HuH-7 (cell line): ENCODE results near the gene TELO2.

Experiments used
- DNase-seq: peaks from one replicate; pipeline ENCODE4 v3.0.0; 2011; ENCODE audit warnings: low spot score

Gene TELO2

DNA sequence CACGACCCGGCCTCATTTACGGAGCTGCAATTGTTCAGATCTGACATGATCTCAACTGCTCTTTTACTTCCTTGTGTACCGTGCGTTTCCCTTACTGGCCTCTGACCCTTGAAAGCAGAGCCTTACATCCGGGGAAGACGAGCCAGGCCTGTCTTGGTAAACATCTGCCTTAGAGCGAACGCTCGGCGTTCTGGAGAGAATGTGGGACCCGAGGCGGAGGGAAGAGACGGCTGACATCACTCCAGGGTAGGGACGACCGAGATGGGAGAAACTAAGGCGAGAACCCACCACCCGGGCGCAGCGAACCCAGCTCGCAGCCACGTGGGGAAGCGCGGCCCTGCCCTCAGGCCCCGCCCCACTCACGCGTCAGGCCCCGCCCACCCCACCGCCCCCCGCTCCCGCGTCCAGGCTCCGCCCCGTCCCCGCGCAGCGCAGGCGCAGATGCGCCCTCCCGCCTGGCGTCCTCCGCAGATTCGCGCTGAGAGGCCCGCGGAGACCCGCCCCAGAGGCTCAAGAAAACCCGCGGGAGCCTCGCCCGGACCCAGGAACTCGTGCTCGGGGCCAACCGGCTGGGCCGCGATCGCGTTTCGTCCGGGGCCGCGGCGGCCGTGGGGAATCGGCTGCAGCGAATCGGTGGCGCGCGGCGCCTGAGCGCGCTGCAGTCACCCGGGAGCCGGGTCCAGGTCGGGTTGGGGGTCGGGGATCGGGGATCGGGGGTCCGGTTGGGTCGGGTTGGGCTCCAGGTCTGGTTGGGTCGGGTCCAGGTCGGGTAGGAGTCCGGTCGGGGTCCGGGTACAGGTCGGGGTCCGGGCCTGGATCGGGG lies at the start of gene TELO2:
Gene TELO2, plus strand, starts transcription at position 438 of the 823 bp plus-strand sequence. CDS start 922 bp downstream, outside the sequence.
- peak; percentile 83 for DNase-seq

DNA sequence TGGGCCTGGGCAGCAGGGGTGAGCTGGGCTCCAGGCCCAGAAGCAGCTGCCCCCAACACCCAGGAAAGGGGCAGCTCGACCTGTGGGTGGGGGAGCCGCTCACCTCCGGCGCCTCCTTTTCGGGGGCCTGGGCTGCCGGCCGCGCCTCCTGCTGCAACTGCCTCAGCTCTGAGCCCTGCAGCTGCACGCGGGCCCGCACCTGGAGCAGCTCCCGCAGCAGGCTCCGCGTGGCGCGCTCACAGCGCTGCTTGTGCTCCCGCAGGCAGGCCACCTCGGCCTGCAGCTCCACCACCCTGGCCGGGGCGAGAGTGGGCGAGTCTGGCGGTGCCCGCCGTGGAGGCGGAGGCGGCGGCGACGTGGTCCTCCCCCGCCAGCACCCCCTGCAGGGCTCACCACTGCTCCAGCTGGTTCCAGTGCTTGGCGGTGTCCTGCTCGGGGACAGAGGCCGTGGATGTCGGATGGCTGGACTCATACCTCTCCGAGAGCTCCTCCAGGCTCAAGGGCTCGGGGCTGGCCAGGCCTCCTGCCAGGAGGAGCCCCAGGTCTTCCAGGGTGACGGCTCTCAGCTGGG lies 49.7 kb upstream of the TELO2 start:
- DNase-seq, result no peak

DNA sequence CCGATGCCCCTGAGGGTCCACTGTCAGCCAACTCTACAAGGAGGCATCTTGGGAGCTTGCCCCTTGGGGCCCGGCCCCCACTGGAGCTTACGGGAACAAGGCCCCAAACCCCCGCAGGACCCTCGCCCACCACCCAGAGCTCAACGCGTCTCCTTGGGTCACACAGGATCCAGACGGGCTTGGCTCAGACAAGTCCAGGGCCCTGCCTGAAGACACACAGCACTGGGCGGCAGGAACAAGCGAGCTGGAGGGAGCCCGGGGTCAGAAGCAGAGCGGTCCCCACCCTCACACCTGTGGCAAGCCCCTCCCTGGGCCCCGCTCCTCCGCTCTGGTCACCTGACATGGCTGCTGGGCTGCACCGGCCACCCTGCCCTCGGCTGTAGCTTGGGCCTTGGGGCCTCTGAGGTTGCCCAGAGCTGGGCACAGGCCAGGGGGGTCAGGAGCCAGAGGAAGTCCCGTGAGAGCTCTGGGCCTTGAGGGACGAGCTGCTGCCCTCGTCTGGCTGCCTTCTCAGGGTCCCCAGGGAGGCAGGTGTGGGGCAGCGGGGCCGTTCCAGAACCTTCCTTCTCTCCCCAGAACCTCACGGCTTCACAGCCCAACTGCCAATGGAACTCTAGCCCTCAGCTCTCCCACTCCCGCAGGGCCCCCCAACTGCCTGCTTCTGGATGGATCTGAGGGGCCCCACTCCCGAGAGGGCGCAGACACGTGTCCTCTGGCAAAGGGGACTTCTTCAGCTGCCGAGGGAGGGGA lies 49.0 kb upstream of the TELO2 start, which contains the start of gene CCDC154:
Gene CCDC154, minus strand, starts transcription at position 577 of the 750 bp plus-strand sequence. Its CDS starts 234 bp downstream, at position 343.
- no peak for DNase-seq

DNA sequence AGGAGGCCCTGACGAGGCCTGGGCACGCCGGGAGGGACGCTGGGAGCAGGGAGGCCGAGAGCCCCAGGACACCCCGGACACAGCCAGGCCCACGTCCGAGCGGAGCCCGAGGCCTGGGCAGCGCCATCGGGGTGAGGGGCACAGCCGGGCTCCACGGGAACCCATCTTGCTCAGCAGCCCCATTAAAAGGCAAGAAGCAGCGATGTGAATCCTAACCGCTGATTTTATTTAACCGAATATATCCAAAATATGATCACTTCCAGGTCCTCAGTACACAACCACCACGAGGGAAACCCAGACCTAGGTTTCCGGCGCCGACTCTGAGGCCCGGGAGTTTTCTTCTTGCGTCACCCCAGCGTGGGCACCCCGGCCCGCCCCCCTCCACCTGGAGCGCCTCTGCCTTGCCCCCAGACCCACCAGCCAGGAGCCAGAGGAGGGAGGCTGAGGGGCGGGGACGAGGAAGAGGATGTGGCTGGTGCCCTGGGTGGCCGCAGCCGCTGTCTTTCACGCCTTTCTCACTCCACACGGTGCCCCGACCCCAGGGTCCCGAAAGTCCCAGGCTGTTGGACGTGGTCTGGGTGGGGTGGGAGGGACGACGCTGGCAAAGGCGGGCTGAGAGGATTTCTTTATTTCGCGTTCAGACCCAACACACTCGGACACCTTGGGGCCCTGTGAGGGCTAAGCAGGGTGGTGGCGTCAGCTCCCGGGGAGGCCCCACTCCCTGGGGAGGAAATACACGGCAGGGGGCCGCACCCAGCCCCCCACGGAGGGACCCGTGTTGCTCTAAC lies 48.2 kb upstream of the TELO2 start:
- no peak for DNase-seq

DNA sequence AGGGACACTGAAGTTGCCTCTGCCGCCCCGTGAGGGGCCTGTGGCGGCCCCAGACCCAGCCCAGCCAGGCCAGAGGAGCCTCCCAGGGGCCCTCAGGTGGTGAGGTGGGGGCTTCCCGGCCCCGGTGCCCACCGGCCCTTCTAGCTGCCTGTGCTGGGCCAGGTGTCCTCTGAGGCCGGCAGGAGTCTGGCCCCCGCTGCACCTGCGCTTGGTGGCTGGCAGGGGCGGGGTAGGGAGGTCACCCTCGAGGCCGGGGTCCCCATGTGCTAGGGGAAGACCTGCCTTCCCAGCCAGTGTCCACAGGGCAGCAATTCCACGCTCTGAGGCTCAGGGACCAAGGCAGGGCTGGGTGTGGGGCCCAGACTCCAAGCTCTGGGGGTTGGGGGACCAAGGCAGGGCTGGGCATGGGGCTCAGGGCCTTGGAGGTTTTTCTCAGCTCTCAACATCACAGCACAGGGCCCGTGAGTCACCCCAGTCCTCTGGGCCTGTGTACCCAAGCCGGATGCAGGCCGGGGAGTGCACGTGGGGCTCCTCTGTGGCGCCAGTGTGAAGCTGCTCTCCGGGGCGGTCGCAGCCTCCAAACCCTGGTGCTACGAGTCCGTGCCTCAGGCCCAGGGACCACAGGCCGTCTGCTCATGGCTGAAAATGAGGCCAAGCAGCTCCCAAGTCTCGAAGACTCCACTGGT lies 47.5 kb upstream of the TELO2 start:
- no peak for DNase-seq

DNA sequence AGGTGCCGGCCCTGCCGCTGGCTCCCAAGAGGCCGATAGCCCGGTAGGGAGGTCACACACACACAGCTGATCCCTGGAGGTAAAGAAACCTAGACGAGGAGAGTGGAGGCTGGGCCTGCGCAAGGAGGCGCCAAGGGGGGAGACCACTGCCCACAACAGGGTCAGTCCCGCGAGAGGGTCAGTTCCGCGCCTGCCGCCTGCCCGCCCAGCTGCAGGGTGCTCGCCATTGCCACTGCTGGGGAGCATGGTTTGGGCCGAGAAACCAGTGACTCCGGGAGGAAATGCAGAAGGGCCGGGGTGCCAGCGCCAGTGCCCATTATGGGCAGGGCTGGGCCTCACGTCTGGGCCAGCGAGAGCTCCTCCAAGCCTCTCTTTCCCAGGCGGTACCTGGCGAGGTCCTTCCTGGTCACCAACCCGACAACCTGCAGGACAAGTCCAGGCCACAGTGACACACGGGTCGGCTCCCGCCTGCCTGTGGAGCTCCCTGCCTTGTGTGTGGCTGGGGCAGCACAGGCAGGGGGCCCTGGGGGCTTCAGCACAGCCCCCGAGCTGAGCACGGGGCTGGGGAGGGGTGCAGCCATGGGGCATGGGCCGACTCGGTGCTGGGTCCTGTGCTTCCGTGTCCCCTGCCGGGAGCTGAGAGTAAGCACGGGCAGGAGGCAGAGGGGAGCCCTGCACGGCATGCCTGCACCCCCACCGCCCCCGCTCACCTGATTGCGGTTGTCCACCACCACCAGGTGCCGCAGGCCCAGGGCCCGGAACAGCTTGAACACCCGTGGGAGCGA lies 46.7 kb upstream of the TELO2 start:
- no peak for DNase-seq

DNA sequence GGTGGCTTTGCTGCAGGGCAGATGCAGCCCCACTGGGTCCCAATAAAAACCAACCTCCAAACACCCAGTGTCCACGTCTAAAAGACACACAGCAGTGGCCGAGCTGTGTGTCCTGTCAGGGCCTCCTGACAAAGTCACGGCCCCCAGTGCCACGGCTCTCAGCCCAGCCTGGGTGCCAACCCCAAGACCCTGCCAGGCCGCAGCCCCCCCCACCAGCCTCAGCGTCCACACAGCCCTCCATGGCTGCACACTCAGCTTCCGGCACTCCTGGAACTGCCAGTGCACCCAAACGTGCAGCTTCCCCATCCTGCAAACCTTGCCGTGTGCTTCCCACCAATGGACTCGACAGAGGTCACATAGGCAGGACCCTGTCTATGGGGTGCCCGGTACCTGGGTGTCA lies 45.2 kb upstream of the TELO2 start:
- DNase-seq, result no peak

DNA sequence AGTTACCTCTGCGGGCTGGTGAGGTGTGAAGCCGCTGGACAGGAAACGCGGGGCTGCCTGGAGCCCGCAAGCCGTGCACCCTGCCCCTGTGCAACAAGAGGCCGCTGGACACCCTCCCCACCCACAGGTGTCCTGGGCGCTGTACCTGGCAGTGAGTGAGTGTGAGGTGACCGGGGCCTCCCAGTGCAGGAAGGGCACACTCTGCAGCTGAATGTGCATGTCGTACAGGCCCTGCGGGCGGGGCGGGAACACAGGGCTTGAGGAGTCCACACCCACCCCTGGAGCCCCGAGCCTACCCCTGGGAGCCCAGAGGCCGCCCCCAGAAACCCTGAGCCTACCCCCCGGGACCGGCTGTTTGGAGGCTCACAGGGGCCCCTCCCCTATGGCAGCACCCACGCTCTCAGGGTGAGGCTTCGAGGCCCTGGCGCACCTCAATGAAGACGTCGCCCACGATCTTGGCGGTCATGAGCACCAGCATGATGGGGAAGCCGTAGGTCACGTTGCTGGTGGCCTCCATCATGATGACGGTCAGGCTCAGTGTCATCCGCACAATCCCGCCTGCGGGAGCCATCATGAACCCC lies 44.5 kb upstream of the TELO2 start:
- no peak for DNase-seq

DNA sequence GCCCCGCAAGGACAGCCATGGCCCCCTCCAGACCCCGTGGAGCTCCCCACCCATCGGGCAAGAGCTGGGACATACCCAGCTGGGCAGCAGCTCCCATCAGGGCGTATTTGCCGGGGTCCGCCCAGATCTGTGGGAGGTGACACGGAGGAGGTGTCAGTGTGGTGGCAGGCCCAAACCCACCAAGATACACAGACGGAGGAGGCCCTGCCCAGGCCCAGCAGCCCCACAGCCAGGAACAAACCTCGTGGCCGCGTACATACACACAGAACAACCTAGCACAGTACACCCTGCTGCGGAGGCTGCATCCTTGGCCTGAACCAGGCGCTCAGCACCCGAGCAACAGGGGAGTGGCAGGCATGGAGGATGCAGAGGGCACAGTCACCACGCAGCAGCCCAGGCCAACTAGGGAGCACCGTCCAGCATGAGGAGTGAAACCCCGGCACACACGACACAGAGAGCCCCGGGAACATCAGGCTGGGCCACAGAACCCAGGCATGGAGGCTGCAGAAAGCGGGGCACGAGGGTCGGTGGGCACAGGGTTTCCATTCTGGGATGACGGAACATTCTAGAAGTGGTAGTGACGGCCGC lies 43.9 kb upstream of the TELO2 start:
- no peak for DNase-seq

DNA sequence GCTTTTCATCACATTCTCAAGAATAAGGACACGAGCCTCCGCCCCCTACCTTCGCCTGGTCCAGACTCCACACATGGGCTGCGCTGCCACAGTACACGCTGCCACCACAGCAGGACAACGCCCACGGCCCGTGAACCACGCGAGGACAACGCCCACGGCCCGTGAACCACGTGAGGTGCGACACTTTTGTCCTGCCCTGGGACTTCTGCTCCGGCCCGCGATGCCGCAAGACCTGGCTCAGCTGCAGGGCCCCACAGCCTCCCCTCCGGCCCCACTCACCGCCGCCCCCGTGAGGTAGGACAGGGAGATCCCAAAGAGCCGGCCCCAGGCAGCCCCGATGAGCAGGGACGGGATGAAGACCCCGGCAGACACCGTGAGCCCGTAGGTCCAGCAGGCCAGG lies 42.9 kb upstream of the TELO2 start:
- DNase-seq, result peak; percentile 39

DNA sequence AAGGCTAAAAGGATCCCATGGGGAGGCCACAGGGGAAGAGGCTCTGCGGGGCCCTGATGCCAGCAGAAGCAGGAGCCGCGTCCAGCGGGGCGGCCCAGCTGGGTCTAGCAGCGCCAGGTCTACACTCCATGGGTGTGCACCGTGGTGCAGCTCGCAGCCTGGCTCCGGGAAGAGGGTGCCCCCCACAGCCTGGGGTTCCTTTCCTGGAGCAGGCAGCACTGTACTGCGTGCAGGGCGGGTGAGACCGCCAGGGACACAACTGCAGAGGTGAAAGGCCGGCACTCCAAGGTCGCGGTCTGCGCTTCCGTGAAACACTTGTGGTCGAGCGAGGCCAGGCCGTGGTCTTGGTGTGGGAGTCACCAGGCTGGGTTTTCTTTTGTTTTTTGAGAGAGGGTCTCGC lies 42.3 kb upstream of the TELO2 start:
- DNase-seq, result no peak

DNA sequence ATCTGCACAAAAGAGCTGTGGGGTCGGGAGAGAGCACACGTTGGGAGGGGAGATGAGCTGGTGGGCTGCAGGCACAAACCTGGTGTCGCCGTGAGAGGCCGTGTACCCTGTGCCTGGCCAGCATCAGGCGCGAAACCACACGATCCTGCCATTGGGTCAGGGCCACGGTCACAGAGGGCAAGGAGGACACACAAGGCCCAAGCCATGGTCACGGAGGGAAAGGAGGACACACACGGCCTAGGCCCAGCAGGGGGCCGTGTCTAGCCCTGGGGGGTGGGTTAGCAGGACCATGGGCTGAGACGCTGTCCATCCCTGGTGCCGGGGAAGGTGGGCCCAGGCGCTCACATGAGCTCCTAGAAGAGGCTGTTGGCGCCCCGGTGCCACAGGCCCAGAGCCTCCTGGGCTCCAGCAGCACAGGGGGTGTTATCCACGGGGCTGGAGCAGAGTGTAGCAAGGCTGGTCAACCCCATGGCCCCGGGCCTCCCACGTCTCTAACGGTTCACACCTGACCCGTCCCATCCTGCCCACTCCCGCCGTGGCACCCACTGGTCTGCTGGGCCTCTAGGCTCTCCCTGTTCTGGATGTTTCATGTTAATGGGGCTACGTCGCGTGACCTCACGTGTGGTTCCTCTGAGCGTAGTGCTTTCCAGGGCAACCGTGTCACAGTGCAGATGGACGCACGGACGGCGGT lies 41.3 kb upstream of the TELO2 start:
- no peak for DNase-seq

DNA sequence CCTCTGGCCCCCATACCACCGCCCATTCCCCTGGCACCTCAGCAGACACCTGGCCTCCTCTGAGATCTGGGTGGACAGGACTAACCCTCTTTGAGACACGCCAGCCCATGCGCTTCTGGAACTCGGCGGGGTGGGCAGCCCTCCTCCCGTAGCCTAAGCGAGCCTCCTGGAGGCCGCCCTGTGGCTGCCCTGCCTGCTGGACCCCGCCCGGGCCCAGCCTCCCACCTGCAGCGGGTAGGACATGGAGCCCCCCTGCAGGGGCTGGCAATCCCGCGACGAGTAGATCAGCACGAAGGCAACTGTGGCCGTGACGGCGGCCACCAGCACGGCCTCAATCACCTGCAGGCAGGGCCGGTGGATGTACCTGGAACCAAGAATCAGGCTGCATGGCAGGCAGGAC lies 40.6 kb upstream of the TELO2 start:
- no peak for DNase-seq

DNA sequence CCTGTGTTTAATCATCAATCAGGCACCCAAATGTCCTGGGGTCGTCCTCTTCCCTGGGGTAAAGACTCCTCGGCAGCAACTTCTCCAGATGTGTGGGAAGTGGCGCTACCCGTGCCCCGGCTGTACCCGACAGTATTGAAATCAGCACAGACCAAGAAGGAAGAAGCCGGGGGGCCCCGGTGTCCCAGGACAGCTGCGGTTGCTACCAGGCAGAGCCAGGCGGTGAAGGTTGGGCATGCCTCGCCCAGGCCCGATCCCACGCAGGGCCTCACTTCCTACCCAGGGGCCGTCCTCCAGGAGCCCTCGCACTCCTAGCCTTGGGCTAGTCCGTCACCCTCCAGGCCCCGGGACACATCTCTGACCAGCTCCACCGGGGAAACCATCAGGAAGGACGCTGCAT lies 39.8 kb upstream of the TELO2 start:
- no peak for DNase-seq

DNA sequence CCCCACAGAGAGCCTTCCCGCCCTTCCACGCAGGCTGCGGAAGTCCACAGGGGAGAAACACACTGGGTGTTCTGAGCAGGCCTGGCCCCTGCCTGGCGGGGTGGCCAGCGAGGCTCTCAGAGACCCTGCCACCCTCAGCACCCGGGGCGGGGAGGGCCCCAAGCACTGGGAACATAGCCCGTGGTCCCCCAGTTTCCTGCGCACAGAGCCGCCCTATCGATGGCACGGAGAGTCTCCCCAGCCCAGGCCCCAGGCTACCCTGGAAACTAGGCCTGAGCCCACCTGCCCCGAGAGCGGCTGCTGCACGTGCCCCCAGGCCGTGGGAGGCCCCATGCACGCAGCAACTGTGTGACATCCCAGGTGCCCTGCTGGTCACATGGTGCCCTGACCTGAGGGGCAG lies 38.6 kb upstream of the TELO2 start:
- no peak for DNase-seq

DNA sequence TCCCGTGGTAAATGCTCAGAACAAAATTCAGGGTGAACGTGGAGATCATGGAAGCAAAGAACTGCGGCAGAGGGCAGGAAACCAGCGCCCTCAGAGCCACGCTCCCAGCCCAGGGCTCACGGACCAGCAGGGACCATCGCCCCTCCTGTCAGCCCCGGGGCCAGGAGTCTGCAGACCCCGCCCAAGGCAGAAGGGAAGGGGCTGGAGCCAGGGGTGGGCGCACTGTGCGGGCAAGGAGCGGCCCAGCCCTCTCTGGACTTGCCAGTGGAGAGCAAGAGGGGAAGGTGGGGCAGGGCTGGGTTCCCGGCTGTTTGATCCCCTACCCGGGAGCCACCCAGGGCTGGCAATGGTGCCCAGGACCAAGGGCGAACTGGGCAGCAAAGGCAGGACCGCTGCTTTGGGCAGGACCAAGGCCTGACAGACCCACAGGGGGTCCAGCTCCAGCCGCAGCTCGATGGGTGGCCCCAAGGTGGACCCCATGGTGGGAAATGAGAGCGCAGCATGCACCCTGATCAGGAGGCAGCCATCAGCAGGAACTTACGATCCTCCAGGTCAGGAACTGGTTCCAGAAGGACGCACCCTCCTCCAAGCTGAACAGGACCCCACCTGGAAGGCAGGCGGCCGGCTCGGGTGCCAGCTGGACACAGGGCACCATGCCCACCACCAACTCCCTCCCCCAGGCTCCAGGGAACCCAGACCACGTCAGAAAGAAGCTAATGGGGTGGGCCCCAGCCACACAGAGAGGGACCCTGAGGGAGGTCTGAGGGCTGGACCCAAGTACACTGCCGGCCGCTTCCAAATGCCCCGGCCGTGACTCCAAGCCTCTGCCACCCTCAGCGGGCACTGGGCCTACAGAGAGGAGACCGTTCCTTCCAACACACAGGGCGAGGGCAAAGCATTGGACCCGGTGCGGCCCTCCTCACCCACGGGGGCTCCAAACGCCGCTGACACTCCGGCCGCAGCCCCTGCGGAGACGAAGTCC lies 37.7 kb upstream of the TELO2 start:
- no peak for DNase-seq

DNA sequence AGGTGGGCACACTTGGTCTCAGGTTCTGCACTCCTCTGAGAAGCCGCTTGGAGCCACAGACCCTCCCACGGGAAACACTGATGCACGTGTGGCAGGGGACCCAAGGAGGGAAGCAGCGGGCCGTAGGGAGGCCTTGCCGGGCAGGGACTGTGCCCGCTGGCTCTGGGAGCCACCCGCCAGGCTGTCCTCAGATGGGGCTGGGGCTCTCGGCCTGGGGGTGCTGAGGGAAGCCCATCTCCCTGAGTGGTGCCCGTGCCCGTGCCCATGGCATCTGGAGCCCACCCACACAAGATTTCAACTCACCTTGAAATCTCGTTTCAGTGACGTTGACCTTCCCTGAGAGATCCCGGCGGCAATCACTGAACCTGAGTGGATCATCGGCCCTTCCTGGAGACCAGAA lies 36.2 kb upstream of the TELO2 start:
- DNase-seq, result no peak
